CMK (cell line): ENCODE measurements around the gene TMPRSS11E.
A peak's percentile ranks its signal among the peaks of the same experiment; 100 is the strongest.
"Not testable (repeated sequence)": the region's sequence is repeated elsewhere in the genome, so short reads cannot be mapped to it uniquely, and the experiment has no call there.

Experiments
- DNase-seq: peaks from one replicate; pipeline ENCODE4 v3.0.0-alpha.2; 2010; ENCODE audit warnings: low read depth

The TMPRSS11E gene

DNA sequence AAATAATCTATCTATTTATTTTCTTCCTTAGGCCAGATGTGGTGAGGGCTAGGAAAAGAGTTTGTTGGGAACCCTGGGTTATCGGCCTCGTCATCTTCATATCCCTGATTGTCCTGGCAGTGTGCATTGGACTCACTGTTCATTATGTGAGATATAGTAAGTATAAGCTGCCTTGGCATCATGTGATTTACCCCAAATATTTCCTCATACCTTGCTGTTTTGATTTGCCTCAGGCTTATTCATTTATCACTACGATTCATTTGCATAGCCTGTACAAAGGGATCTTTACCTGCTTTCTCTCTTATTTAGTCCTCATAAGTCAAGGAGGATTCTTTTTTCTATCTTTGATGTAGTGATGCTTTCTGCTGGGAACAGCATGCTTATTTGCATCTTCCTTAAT lies 14.5 kb downstream of the TMPRSS11E start:
- DNase-seq = no peak

GRCh38 chr4:68462691-68463090 lies 15.4 kb downstream of the TMPRSS11E start:
- DNase-seq = no peak

DNA sequence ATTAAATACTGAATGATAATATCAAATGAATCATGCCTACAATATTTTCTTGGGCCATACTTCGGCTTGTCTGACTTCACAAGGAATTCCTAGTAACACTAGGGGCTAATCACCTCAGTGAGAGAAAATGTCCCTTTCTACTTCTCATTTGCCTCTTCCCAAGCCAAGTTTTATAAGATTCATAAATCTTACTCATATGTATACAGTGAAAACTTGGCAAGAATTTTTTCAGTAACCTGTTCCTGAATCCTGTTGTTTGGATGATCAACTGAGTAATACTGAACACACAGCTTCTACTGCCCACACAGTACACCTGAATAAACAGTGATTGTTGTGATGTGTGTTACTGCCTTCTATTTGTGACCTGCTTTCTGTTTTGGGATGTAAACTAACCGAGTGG lies 16.5 kb downstream of the TMPRSS11E start:
- DNase-seq = no peak

- no peak for DNase-seq
These were observed 17.8 kb downstream of the TMPRSS11E start for GRCh38 chr4:68465058-68465457.

DNA sequence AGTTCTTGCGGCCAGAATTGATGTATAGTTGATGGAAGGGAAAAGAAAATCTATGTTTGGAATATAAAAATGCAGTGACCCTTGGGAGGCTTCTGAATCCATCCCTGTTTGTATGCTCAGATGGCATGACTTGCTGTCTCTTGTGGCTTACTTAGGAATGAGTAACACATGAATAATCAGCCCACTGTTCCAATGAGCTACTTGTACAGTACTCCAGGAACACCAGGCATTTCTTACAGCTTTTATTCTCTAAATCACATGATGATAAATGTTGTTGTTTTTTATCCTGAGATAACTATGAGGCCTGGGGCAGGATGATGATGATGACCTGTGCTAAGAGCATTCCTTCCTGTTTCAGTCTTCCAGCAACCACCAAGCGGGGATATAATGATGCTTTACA lies 18.9 kb downstream of the TMPRSS11E start:
- DNase-seq = no peak

DNA sequence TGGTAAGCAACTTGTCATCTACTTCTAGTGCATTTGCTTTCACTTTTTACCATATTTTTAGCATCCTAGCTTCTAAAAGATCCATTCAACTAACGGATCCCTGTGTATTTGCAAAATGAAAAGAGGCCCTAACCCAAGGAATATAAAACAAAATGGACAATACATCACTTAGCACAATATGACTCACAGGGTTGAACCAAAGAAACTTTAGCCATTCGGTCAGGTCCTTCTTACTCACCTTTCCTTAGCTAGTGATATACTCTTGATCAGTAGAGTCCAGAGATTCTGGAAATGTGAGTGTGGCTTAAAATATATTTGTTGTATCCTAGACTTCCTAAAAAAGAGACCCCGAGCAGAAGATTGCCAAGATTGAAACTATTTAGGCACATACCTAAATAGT lies 19.5 kb downstream of the TMPRSS11E start:
- DNase-seq = no peak

- DNase-seq = no peak
These were observed 22.2 kb downstream of the TMPRSS11E start for GRCh38 chr4:68469482-68469881.

DNA sequence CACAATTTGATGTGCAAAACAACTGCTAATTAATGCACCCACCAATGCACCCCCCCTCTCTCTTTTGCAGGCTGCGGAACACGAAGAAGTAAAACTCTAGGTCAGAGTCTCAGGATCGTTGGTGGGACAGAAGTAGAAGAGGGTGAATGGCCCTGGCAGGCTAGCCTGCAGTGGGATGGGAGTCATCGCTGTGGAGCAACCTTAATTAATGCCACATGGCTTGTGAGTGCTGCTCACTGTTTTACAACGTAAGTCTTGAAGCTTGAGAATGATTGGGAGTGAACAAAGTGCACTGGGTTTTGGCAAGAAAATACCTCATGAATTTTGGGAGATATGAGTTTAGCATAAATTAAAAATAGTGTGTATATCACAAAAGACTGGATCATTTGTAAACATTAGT lies 28.9 kb downstream of the TMPRSS11E start:
- no peak for DNase-seq

DNA sequence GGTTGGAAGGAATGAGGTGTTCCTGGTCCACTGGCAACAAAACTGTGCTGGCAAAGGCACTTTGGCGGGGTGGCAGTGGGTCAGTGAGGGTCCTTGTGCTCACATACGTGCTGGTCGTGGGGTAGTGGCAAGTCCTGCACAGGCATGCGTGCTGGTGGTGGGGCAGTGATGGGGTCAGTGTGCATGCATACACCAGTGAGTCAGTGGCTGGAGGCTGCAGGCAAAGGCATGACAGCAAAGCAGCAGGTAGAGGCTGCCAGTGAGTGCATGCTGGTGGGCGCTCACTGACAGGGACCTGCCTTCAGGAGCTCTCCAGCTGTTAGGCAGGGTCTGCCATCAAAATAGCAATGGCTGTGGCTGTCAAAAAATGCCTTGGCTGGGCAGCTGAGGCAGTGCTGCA lies 42.1 kb downstream of the TMPRSS11E start:
- no peak for DNase-seq

DNA sequence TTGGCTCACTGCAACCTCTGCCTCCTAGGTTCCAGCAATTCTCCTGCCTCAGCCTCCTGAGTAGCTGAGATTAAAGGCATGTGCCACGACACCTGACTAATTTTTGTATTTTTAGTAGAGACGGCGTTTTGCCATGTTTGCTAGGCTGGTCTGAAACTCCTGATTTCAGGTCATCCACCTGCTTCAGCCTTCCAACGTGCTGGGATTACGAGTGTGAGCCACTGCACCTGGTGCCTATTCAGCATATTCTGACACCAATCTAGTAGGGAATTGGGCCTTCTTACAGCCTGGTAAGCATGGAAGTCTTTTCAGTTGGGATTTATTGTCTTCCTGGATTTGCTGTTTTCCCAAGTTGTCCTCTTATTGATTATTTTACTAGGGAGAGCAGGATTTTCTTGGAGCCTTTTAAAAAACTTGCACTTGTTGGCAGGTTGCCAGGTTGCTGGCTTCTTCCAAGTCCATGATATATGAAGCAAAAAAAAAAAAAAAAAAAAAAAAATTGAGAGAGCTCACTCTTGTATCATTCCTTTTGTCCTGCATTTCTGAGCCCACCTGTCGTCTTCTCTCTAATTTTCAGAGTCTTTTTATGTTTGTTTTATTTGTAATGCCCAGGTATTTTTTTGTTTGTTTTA lies 43.7 kb downstream of the TMPRSS11E start:
- DNase-seq = no peak

DNA sequence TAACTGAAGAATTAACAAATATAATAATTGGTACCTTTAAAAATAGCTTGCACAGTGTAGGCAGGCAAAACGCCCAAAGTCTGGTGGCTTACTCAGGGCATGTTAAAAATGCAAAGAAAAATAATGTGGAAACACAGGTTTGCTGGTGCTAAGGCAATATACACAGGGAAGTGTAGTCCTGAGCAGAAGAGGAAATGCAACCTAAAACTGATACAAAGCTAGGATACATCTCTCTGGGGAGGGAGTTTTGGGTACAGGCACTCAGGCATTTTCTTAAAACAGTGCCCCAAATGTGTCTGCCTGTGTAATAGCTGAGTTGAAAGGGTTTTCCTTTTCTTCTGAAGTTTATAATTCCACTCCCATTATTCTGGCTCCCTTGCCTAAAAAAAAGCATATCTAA lies 47.4 kb downstream of the TMPRSS11E start:
- DNase-seq = no peak

DNA sequence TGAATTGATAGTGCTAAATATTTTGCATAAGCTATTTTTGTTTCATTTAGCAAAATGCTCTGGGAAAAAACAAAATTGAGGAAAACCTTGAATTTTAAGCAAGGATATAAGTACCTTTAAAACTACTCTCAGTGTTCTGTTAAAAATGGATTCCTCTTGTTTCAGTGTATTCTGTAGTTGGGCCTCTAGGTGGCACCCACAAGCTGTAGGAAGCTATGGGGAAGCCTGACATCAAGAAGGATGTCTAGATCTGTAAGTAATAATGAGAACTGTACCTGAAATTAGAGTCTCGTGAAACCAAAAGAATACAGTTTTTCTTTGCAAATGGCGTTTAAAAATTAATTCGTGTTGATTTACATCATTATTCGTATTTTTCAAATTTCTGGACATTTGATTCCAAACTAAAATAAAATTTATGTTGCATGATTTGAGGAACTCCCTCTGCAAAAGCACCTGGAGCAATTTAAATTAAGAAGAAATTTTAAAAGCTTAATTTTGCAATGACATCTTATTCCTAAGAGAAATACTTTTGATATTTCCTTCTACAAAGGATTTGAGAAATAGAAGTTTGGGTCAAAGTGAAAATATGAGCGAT lies 51.2 kb downstream of the TMPRSS11E start:
- peak; percentile 43 for DNase-seq

DNA sequence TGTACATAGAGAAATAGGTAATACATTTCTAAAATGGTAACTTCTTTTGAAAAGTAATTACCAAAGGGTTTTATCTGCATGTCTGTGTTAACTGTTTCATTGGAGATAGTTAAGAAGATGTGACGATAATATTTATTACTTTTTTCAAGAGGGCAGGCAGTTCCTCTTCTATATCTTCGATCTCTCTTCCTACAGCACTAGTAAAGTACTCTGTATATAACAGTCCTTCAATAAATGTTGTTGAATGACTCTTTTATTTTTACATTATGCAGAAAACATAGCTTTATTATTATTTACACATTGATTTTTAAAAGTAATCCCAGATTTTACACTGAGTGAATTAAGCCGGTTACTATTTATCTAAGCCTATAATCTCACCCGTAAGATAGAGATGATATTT lies 51.8 kb downstream of the TMPRSS11E start:
- no peak for DNase-seq

DNA sequence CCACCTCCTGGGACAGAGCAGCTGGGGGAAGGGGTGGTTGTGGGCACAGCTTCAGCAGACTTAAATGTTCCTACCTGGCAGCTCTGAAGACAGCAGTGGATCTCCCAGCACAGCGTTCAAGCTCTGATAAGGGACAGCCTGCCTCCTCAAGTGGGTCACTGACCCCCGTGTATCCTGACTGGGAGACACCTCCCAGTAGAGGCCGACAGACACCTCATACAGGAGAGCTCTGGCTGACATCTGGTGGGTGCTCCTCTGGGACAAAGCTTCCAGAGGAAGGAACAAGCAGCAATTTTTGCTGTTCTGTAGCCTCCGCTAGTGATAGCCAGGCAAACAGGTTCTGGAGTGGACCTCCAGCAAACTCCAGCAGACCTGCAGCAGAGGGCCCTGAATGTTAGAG lies 56.2 kb downstream of the TMPRSS11E start:
- not testable (repeated sequence) for DNase-seq

DNA sequence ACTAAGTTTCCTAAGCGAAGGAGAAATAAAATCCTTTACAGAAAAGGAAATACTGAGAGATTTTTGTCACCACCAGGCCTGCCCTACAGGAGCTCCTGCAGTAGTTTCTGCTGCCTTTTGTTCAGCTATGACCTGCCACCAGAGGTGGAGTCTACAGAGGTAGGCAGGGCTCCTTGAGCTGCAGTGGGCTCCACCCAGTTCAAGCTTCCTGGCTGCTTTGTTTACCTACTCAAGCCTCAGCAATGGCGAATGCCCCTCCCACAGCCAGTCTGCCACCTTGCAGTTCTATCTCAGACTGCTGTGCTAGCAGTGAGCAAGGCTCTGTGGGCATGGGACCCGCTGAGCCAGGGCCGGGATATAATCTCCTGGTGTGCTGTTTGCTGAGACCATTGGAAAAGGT lies 57.6 kb downstream of the TMPRSS11E start:
- DNase-seq = not testable (repeated sequence)

- DNase-seq = not testable (repeated sequence)
These were observed 58.2 kb downstream of the TMPRSS11E start for GRCh38 chr4:68505452-68505851.

- DNase-seq = no peak
These were observed 71.6 kb downstream of the TMPRSS11E start for GRCh38 chr4:68518889-68519288.

- DNase-seq = no peak
These were observed 73.7 kb downstream of the TMPRSS11E start for GRCh38 chr4:68520985-68521384.

DNA sequence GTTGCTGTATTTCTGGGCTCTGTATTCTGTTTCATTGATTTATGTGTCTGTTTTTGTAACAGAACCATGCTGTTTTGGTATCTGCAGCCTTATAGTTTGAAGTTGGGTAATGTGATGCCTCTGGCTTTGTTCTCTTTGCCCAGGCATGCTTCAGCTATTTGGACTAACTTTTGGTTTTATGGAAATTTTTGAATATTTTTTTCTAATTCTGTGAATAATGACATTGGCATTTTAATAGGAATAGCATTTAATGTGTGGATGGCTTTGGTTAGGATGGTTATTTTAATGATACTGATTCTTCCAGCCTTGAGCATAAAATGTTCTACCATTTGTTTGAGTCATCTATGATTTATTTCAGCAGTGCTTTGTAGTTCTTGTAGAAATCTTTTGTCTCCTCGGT lies 75.0 kb downstream of the TMPRSS11E start:
- not testable (repeated sequence) for DNase-seq

GRCh38 chr4:68535974-68536373 lies 88.7 kb downstream of the TMPRSS11E start:
- DNase-seq = no peak

DNA sequence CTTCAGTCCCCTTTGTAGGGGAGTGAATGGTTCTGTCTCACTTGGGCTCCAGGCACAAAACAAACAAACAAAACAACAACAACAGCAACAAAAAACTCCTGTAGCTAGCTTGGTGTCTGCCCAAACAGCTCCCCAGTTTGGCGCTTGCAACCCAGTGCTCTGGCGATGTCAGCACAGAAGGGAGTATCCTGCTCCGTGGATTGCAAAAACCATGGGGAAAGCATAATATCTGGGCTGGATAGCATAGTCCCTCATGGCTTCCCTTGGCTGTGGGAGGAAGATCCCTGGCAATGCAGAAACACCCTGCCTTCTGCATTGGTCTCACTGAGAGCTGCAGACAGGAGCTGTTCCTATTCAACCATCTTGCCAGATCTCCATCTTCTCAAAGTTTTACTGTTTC lies 89.1 kb downstream of the TMPRSS11E start:
- no peak for DNase-seq

DNA sequence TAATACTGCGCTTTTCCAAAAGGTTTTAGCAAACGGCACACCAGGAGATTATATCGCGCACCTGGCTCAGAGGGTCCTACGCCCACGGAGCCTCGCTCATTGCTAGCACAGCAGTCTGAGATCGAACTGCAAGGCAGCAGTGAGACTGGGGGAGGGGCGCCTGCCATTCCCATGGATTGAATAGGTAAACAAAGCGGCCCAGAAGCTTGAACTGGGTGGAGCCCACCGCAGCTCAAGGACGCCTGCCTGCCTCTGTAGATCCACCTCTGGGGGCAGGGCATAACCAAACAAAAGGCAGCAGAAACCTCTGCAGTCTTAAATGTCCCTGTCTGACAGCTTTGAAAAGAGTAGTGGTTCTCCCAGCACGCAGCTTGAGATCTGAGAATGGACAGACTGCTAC lies 95.5 kb downstream of the TMPRSS11E start:
- not testable (repeated sequence) for DNase-seq
